ENCODE measurements around the gene PAQR6. TPM values are rescaled to one million over a fixed set of nuclear protein-coding genes. Genes with fewer than 3 reads are reported as not detected.
A peak's percentile ranks its signal among the peaks of the same experiment; 100 is the strongest.

Gene PAQR6
- total and polyA plus RNA-seq, 2 of the 4 experiments (the other 2 are of a cell fraction), result under 0.01 to 0.67 TPM

- H2AK9ac ChIP-seq (replicated peaks; ENCODE audit: low read depth, low read length, poor library complexity), result no peak overlapping the region
- peak overlapping the region; percentile 99 for H2AFZ ChIP-seq (replicated peaks; ENCODE audit: low read length, poor library complexity)
- H2BK20ac ChIP-seq (ENCODE audit: low read depth, low read length), result no peak overlapping the region
- H4K5ac ChIP-seq (ENCODE audit: low read depth, low read length), result peak overlapping the region; percentile 44; the same call in 1 of the 2 replicates
- peak overlapping the region; percentile 42 for H3K27ac ChIP-seq (ENCODE audit: insufficient read depth, low read length)
- intact Hi-C loops (cut with micrococcal nuclease), result no loop called here
- H2BK5ac ChIP-seq (ENCODE audit: low read depth, low read length, poor library complexity, severe bottlenecking), result peak overlapping the region; percentile 52
- peak overlapping the region; percentile 60 for H3K9ac ChIP-seq (ENCODE audit: low read depth, low read length)
- DNase-seq (no peak), ATAC-seq (ENCODE audit: low read depth) (no peak)
- 0 out of 2 replicates have a peak overlapping the region, but pooled peaks have one; percentile 59 for H4K91ac ChIP-seq (ENCODE audit: insufficient read depth, low read depth, low read length)
- H3K14ac ChIP-seq (replicated peaks; ENCODE audit: low read depth, low read length), result peak overlapping the region; percentile 85
- H3K4me3 ChIP-seq (ENCODE audit: insufficient read depth, low read depth, low read length), result peak overlapping the region; percentile 74
- H2BK120ac ChIP-seq (ENCODE audit: low read depth, low read length), result no peak overlapping the region
- H2AK5ac ChIP-seq (ENCODE audit: low read depth, low read length), result 0 out of 2 replicates have a peak overlapping the region, but pooled peaks have one; percentile 5
- peak overlapping the region; percentile 86 for H3K4me2 ChIP-seq (ENCODE audit: low read depth, low read length)
- dilution Hi-C loops (cut with HindIII; ENCODE audit: low sequenced_read_pairs, unreplicated experiment), result no loop called here
- peaks cover 12 to 40% of the 10 kb centered on the region in 2 experiments for H3K79me1 ChIP-seq (ENCODE audit: low read depth in 1 of 2, low read length in 2 of 2)
- 27% methylated on average over 3 of the region's 11 CpGs; no CpG with 5 or more reads in 1 of the 2 experiments for WGBS, 2 experiments (ENCODE audit: extremely low coverage in 2 of 2, insufficient read length in 1 of 2)
- peak overlapping the region; percentile 34 to 98 for H4K8ac ChIP-seq (ENCODE audit: low read depth in 2 of 2, low read length in 2 of 2)
- H2BK15ac ChIP-seq (ENCODE audit: low read depth, low read length), result no peak overlapping the region
- H3K56ac ChIP-seq (ENCODE audit: extremely low read depth, insufficient read depth, low read length), result peak overlapping the region; percentile 52; the same call in 1 of the 2 replicates
- 0 out of 2 replicates have a peak, but pooled peaks cover 2% of the 10 kb centered on the region for H3K4me1 ChIP-seq (ENCODE audit: control insufficient read depth, insufficient read depth, low read length)
- no TSS peak for BruUV-seq (replicated peaks)
- peaks cover 14% of the 10 kb centered on the region for H3K36me3 ChIP-seq (ENCODE audit: control insufficient read depth, insufficient read depth, low read length)
- no peaks in the 10 kb centered on the region for H4K20me1 ChIP-seq (ENCODE audit: insufficient read depth, low read length)
- H3K18ac ChIP-seq (ENCODE audit: low read depth, low read length), result no peak overlapping the region
- 0 out of 2 replicates have a peak, but pooled peaks cover 5% of the 10 kb centered on the region for H3K9me1 ChIP-seq (ENCODE audit: insufficient read depth, low read length)
- in situ Hi-C loops (cut with MboI; ENCODE audit: low sequenced_read_pairs), result loop anchor here (5.0 kb wide), 1 partner anchor 51 kb away; no protein-coding TSS in a partner anchor
- ChIA-PET CTCF (interaction anchor here (1.4 to 1.6 kb wide), 3 partner anchors 12 to 84 kb away, joined by 3 to 11 read pairs (median 4); no protein-coding TSS in a partner anchor), POLR2A (ENCODE audit: unreplicated experiment) (interaction anchor here (1.0 to 1.9 kb wide), 3 partner anchors 11 to 20 kb away, joined by 3 to 16 read pairs (median 3); partner anchors contain the start of gene SLC25A44)
- H3K23ac ChIP-seq (ENCODE audit: low read depth, low read length), result peak overlapping the region; percentile 71; the same call in 1 of the 2 replicates
- TF ChIP-seq MAZ (IDR thresholded peaks at IDR 0.05; ENCODE audit: borderline replicate concordance, low read depth, low read length) (no peak), RAD21 (IDR thresholded peaks at IDR 0.05; ENCODE audit: low read length) (no peak), NFE2L2 (IDR thresholded peaks at IDR 0.05; ENCODE audit: low read depth, low read length) (no peak), CHD1 (IDR thresholded peaks at IDR 0.05; ENCODE audit: low read depth, low read length) (no peak), CEBPB (IDR thresholded peaks at IDR 0.05; ENCODE audit: low read depth, low read length) (no peak), SMC3 (IDR thresholded peaks at IDR 0.05; ENCODE audit: low read depth, low read length) (no peak), BHLHE40 (IDR thresholded peaks at IDR 0.05; ENCODE audit: low read depth, low read length) (no peak), FOS (IDR thresholded peaks at IDR 0.05; ENCODE audit: low read depth, low read length) (no peak), MAFK (IDR thresholded peaks at IDR 0.05; ENCODE audit: low read depth, low read length) (no peak), CTCF (conservative IDR thresholded peaks at IDR 0.05; ENCODE audit: low read depth, low read length) (no peak), POLR2A (IDR thresholded peaks at IDR 0.05; ENCODE audit: low read depth, low read length) (no peak), ELK1 (IDR thresholded peaks at IDR 0.05; ENCODE audit: borderline replicate concordance, low read depth, low read length) (no peak), RCOR1 (IDR thresholded peaks at IDR 0.05; ENCODE audit: insufficient replicate concordance, low read length) (no peak), MXI1 (IDR thresholded peaks at IDR 0.05; ENCODE audit: borderline replicate concordance, low read depth, low read length) (no peak), RFX5 (IDR thresholded peaks at IDR 0.05; ENCODE audit: low read depth, low read length) (no peak)
- H3K4ac ChIP-seq (ENCODE audit: low read depth, low read length), result peak overlapping the region; percentile 45
- no peaks in the 10 kb centered on the region for H3K27me3 ChIP-seq (ENCODE audit: control insufficient read depth, insufficient read depth, low read length)
- no peaks in the 10 kb centered on the region for H3K9me3 ChIP-seq (ENCODE audit: control insufficient read depth, insufficient read depth, low read length)
Measured at GRCh38 chr1:156213644-156213966, 34.3 kb downstream of the PAQR6 start.
